ENCODE data around the gene DIAPH2.

DNA sequence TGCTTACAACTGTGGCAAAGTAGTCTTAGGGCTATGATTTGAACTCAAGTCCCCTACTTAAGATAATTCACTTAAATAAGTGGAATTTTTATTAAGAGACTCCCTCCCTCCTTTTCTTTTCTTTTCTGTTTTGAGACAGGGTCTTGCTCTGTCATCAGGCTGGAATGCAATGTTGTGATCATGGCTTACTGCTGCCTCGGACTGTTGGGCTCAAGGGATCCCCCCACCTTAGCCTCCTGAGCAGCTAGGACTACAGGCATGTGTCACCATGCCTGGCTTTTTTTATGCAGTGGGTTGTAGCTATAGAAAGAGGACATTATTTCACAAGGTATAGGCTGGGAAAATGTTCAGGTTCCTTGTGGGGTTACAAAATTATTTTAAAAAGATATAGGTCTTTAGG, 19.2 kb downstream of the DIAPH2 start:
- TF ChIP-seq CTCF (IDR thresholded peaks at IDR 0.05) (no peak), POLR2A (IDR thresholded peaks at IDR 0.05) (no peak)
